Left hindlimb (tissue), 1 donor: ENCODE results near the gene CCHCR1.

Source experiments
- DNase-seq: peaks from one replicate; pipeline ENCODE4 v3.0.0-alpha.2; 2018

Gene CCHCR1

GRCh38 chr6:31125586-31126363 is 31.8 kb downstream of the CCHCR1 start:
- DNase-seq: no peak

- peak; percentile 77 for DNase-seq
Observed at GRCh38 chr6:31125162-31125561, 32.4 kb downstream of the CCHCR1 start.

GRCh38 chr6:31122791-31123706 is 34.6 kb downstream of the CCHCR1 start:
- peak; percentile 83 for DNase-seq

GRCh38 chr6:31121131-31121790 is 36.3 kb downstream of the CCHCR1 start:
- DNase-seq: no peak

- DNase-seq: no peak
Observed at GRCh38 chr6:31120151-31120915, 37.3 kb downstream of the CCHCR1 start, which contains the start of gene CDSN. CDSN (minus strand) TSS chr6:31120446; CDS start chr6:31120419, 27 bp downstream.

- DNase-seq: no peak
Observed at GRCh38 chr6:31118178-31118577, 39.4 kb downstream of the CCHCR1 start.

- DNase-seq: no peak
Observed at GRCh38 chr6:31116661-31117385, 40.8 kb downstream of the CCHCR1 start.

- no peak for DNase-seq
Observed at GRCh38 chr6:31115941-31116560, 41.6 kb downstream of the CCHCR1 start.

GRCh38 chr6:31114970-31115849 is 42.4 kb downstream of the CCHCR1 start:
- DNase-seq: no peak

- peak; percentile 78 for DNase-seq
Observed at GRCh38 chr6:31114541-31114878, 43.1 kb downstream of the CCHCR1 start, which contains the start of gene PSORS1C1. PSORS1C1 (plus strand) TSS chr6:31114800; CDS start chr6:31129633, 14,833 bp downstream.

GRCh38 chr6:31113861-31114540 is 43.6 kb downstream of the CCHCR1 start:
- peak; percentile 67 for DNase-seq

GRCh38 chr6:31112478-31112877 is 45.1 kb downstream of the CCHCR1 start, which contains the start of gene C6orf15:
C6orf15 (minus strand) TSS chr6:31112575; CDS start chr6:31112555, 20 bp downstream.
- no peak for DNase-seq

- no peak for DNase-seq
Observed at GRCh38 chr6:31111712-31112111, 45.9 kb downstream of the CCHCR1 start.

GRCh38 chr6:31110825-31111582 is 46.6 kb downstream of the CCHCR1 start:
- DNase-seq: no peak

- DNase-seq: no peak
Observed at GRCh38 chr6:31107052-31107451, 50.5 kb downstream of the CCHCR1 start.

- DNase-seq: no peak
Observed at GRCh38 chr6:31103136-31103535, 54.5 kb downstream of the CCHCR1 start.

GRCh38 chr6:31098449-31098938 is 59.1 kb downstream of the CCHCR1 start:
- DNase-seq: no peak

GRCh38 chr6:31096656-31097055 is 60.9 kb downstream of the CCHCR1 start:
- no peak for DNase-seq
